ENCODE measurements around the gene ZFPL1.
A peak's percentile ranks its signal among the peaks of the same experiment; 100 is the strongest.

Gene ZFPL1

GRCh38 chr11:65095427-65095826, 11.4 kb downstream of the ZFPL1 start:
- no peak for TF ChIP-seq POLR2A (IDR thresholded peaks at IDR 0.05; ENCODE audit: low read depth, low read length)
- FAIRE-seq, result no peak
- no peak for DNase-seq (ENCODE audit: insufficient read length, low spot score)

GRCh38 chr11:65095974-65096806, 12.2 kb downstream of the ZFPL1 start, which contains the start of gene VPS51:
Gene VPS51 (plus strand): TSS chr11:65096214. CDS start chr11:65096251, 37 bp downstream.
- FAIRE-seq (no peak), DNase-seq (ENCODE audit: insufficient read length, low spot score) (peak; percentile 97)
- peak; percentile 95 for TF ChIP-seq POLR2A (IDR thresholded peaks at IDR 0.05; ENCODE audit: low read depth, low read length)

GRCh38 chr11:65096926-65097325, 12.9 kb downstream of the ZFPL1 start:
- DNase-seq (ENCODE audit: insufficient read length, low spot score), result no peak
- no peak for TF ChIP-seq POLR2A (IDR thresholded peaks at IDR 0.05; ENCODE audit: low read depth, low read length)

GRCh38 chr11:65100674-65101350, 16.8 kb downstream of the ZFPL1 start:
- no peak for TF ChIP-seq POLR2A (IDR thresholded peaks at IDR 0.05; ENCODE audit: low read depth, low read length)
- no peak for DNase-seq (ENCODE audit: insufficient read length, low spot score)
- no peak for FAIRE-seq

More at GRCh38 chr11:65096926-65097325, 12.9 kb downstream of the ZFPL1 start:
- FAIRE-seq, result no peak

GRCh38 chr11:65102142-65103095, 18.4 kb downstream of the ZFPL1 start:
- FAIRE-seq, result no peak
- TF ChIP-seq POLR2A (IDR thresholded peaks at IDR 0.05; ENCODE audit: low read depth, low read length), result no peak
- DNase-seq (ENCODE audit: insufficient read length, low spot score), result no peak

GRCh38 chr11:65103476-65103875, 19.5 kb downstream of the ZFPL1 start:
- FAIRE-seq (no peak), DNase-seq (ENCODE audit: insufficient read length, low spot score) (no peak)

GRCh38 chr11:65104628-65105027, 20.6 kb downstream of the ZFPL1 start:
- DNase-seq (ENCODE audit: insufficient read length, low spot score) (no peak), FAIRE-seq (no peak)
- TF ChIP-seq POLR2A (IDR thresholded peaks at IDR 0.05; ENCODE audit: low read depth, low read length), result no peak

More at GRCh38 chr11:65103476-65103875, 19.5 kb downstream of the ZFPL1 start:
- TF ChIP-seq POLR2A (IDR thresholded peaks at IDR 0.05; ENCODE audit: low read depth, low read length), result no peak

GRCh38 chr11:65107078-65107477, 23.1 kb downstream of the ZFPL1 start:
- FAIRE-seq (no peak), DNase-seq (ENCODE audit: insufficient read length, low spot score) (no peak)
- no peak for TF ChIP-seq POLR2A (IDR thresholded peaks at IDR 0.05; ENCODE audit: low read depth, low read length)

- DNase-seq (ENCODE audit: insufficient read length, low spot score) (no peak), FAIRE-seq (no peak)
- TF ChIP-seq POLR2A (IDR thresholded peaks at IDR 0.05; ENCODE audit: low read depth, low read length), result no peak
These were observed 23.9 kb downstream of the ZFPL1 start for GRCh38 chr11:65107751-65108468.

- TF ChIP-seq POLR2A (IDR thresholded peaks at IDR 0.05; ENCODE audit: low read depth, low read length), result no peak
- DNase-seq (ENCODE audit: insufficient read length, low spot score) (no peak), FAIRE-seq (no peak)
These were observed 24.6 kb downstream of the ZFPL1 start for GRCh38 chr11:65108469-65109123.

GRCh38 chr11:65109231-65110198, 25.5 kb downstream of the ZFPL1 start:
- no peak for DNase-seq (ENCODE audit: insufficient read length, low spot score)
- FAIRE-seq, result no peak
- no peak for TF ChIP-seq POLR2A (IDR thresholded peaks at IDR 0.05; ENCODE audit: low read depth, low read length)
